CD14-positive monocyte (primary cell): ENCODE measurements around the gene FAM3A. TPM values are rescaled to one million over a fixed set of nuclear protein-coding genes. Genes with fewer than 3 reads are reported as not detected.

Experiments used
- DNase-seq, 3 donors: peaks; one replicate each; pipeline ENCODE4 v3.0.0-alpha.2; 2011 to 2022
- H2AFZ ChIP-seq: 2 replicates; pipeline ENCODE4 v1.6.0; 2012; ENCODE audit warnings: mild to moderate bottlenecking, low read depth, low read length, inconsistent platforms; ENCODE audit not compliant: insufficient read depth, poor library complexity, severe bottlenecking
- H3K27ac ChIP-seq, 2 donors: 1 replicate in 1 of 2; 2 replicates in 1 of 2; pipeline ENCODE4 v1.5.1; 2012 to 2013; ENCODE audit warnings: low read length in 2 of 2, control low read depth in 1 of 2, inconsistent platforms in 1 of 2, low read depth in 1 of 2, mild to moderate bottlenecking in 1 of 2
- H3K27me3 ChIP-seq, 2 donors: one replicate each; pipeline versions ENCODE4 v1.6.0 to v1.6.1; 2011 to 2013; ENCODE audit warnings: low read length in 2 of 2; ENCODE audit not compliant: control insufficient read depth in 2 of 2, insufficient read depth in 2 of 2
- H3K36me3 ChIP-seq, 2 donors: replicated peaks in 1 of 2; 1 replicate in 1 of 2; 2 replicates in 1 of 2; pipeline versions ENCODE4 v1.5.1 to v1.6.1; 2012 to 2013; ENCODE audit warnings: low read length in 2 of 2, control low read depth in 1 of 2, inconsistent platforms in 1 of 2, mild to moderate bottlenecking in 1 of 2; ENCODE audit not compliant: insufficient read depth in 2 of 2, control insufficient read depth in 1 of 2
- H3K4me1 ChIP-seq, 2 donors: 1 replicate in 1 of 2; 2 replicates in 1 of 2; pipeline versions ENCODE4 v1.5.1 to v1.6.1; 2012 to 2013; ENCODE audit warnings: low read length in 2 of 2, control low read depth in 1 of 2, inconsistent platforms in 1 of 2, mild to moderate bottlenecking in 1 of 2, moderate library complexity in 1 of 2; ENCODE audit not compliant: insufficient read depth in 2 of 2, control insufficient read depth in 1 of 2
- H3K4me2 ChIP-seq: replicated peaks from 2 replicates; pipeline ENCODE3; 2012; ENCODE audit warnings: low read length, moderate library complexity, mild to moderate bottlenecking; ENCODE audit not compliant: poor library complexity, severe bottlenecking; ENCODE audit errors: extremely low read depth
- H3K4me3 ChIP-seq, 3 experiments: fragments of 200-600 bp in 1 of 3; sonication (generic) in 1 of 3; replicated peaks in 1 of 3; 1 replicate in 2 of 3; 2 replicates in 1 of 3; pipeline ENCODE4 v1.5.1; 2011 to 2013; ENCODE audit warnings: low read length in 3 of 3, mild to moderate bottlenecking in 3 of 3, control low read depth in 2 of 3, low read depth in 2 of 3, inconsistent platforms in 1 of 3, moderate library complexity in 1 of 3
- H3K79me2 ChIP-seq: 2 replicates; pipeline ENCODE4 v1.6.0; 2012; ENCODE audit warnings: mild to moderate bottlenecking, control low read depth, inconsistent platforms, low read length, moderate library complexity; ENCODE audit not compliant: insufficient read depth
- H3K9ac ChIP-seq: 2 replicates; pipeline ENCODE4 v1.6.0; 2017; ENCODE audit warnings: low read length, mild to moderate bottlenecking; ENCODE audit not compliant: insufficient read depth, poor library complexity, severe bottlenecking
- H3K9me3 ChIP-seq, 2 donors: replicated peaks in 1 of 2; 1 replicate in 1 of 2; 2 replicates in 1 of 2; pipeline versions ENCODE4 v1.5.1 to v1.6.1; 2012 to 2013; ENCODE audit warnings: low read length in 2 of 2, control low read depth in 1 of 2; ENCODE audit not compliant: control insufficient read depth in 1 of 2, insufficient read depth in 1 of 2
- H4K20me1 ChIP-seq: 2 replicates; pipeline ENCODE4 v1.6.0; 2012; ENCODE audit warnings: mild to moderate bottlenecking, low read length, control low read depth, moderate library complexity; ENCODE audit not compliant: insufficient read depth
- H3K27ac Mint-ChIP-seq, 7 donors: one replicate each; pipeline ENCODE4 v1.8.0; 2020; ENCODE audit warnings: mild to moderate bottlenecking in 7 of 7, mixed read lengths in 7 of 7, moderate library complexity in 6 of 7, inconsistent platforms in 2 of 7
- H3K27me3 Mint-ChIP-seq, 3 donors: one replicate each; pipeline ENCODE4 v1.8.0; 2021 to 2022; ENCODE audit warnings: low read depth in 3 of 3, mild to moderate bottlenecking in 3 of 3, mixed read lengths in 3 of 3, moderate library complexity in 3 of 3, inconsistent platforms in 1 of 3
- H3K36me3 Mint-ChIP-seq, 2 donors: one replicate each; pipeline ENCODE4 v1.8.0; 2020; ENCODE audit warnings: mixed read lengths in 2 of 2, inconsistent platforms in 1 of 2, mild to moderate bottlenecking in 1 of 2
- H3K4me1 Mint-ChIP-seq: one replicate; pipeline ENCODE4 v1.8.0; 2020; ENCODE audit warnings: mild to moderate bottlenecking, mixed read lengths
- H3K4me3 Mint-ChIP-seq, 2 donors: one replicate each; pipeline ENCODE4 v1.8.0; 2020; ENCODE audit warnings: mild to moderate bottlenecking in 2 of 2, mixed read lengths in 2 of 2, moderate library complexity in 1 of 2
- H3K9me3 Mint-ChIP-seq, 7 donors: one replicate each; pipeline ENCODE4 v1.8.0; 2020 to 2022; ENCODE audit warnings: mixed read lengths in 7 of 7, mild to moderate bottlenecking in 6 of 7, moderate library complexity in 6 of 7, inconsistent platforms in 2 of 7
- WGBS: methylation state at CpG from one replicate; pipeline ENCODE4 v1.1.5; 2013; ENCODE audit warnings: missing lambda C conversion rate; ENCODE audit not compliant: insufficient coverage; 5-methylcytosine and 5-hydroxymethylcytosine counted together
- intact Hi-C, 2 donors: fragments of 100-400 bp; cut with micrococcal nuclease; formaldehyde crosslinking; loops; one replicate each; pipeline versions ENCODE4 v1.15.0 to v1.15.1; 2023
- polyA plus RNA-seq, 3 donors: library from polyadenylated mRNA; depleted of rRNA in 1 of 3; unstranded in 2 of 3; stranded (reverse) in 1 of 3; fragments of 300-500 nt in 2 of 3; fragments of >200 nt in 1 of 3; fragmentation: Illumina TruSeq in 2 of 3; gene quantifications; 1 replicate in 2 of 3; 2 replicates in 1 of 3; pipeline ENCODE4 v1.2.3, GENCODE V29; 2012 to 2021
- TF ChIP-seq, protein P1 (sequence below): fragments of 200-600 bp; IDR thresholded peaks from one replicate; pipeline ENCODE4 v1.8.0; 2022; ENCODE audit warnings: antibody characterized with exemption, mild to moderate bottlenecking

The FAM3A gene
- polyA plus RNA-seq, 3 donors: 14.5 to 26.5 (median 16.3) TPM

DNA sequence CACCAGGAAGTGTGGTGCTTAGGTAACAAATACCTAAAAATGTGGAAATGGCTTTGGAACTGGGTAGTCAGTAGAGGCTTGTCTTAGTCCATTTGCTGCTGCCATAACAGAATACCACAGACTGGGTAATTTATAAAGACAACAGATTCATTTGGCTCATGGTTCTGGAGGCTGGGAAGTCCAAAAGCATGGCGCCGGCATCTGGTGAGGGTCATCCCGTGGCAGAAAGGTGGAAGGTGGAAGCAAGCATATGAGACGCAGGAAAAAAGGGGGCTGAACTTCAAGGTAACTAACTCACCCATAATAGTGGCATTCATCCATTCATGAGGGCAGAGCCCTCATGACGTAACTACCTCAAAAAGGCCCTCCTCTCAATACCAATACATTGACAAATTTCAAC is 6.6 kb downstream of the FAM3A start:
- Mint-ChIP-seq H3K27ac (no peak overlapping the region), H3K36me3 (peaks cover 43 to 50% of the 10 kb centered on the region in 2 donors)

DNA sequence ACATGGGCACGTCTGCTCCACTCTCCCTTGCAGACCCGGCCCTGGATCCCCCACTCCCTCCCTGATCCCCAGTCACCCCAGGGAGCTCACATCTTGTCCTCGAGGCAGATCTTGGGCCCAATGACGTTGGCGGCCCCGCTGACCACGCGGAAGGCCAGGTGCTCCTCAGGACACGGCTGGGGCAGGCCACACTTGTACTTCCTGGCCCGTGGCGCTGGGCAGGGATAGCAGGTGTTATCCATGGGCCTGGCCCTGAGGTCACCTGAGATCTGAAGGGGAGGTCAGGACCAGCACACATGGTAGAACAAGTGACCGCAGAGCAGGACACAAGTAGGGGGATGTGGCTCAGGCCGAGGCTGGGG is 7.7 kb downstream of the FAM3A start:
- H3K9ac ChIP-seq: no peak overlapping the region
- H3K4me3 Mint-ChIP-seq: no peak overlapping the region
- H3K4me1 Mint-ChIP-seq: no peaks in the 10 kb centered on the region
- H3K27ac ChIP-seq: no peak overlapping the region
- TF ChIP-seq, protein P1, sequence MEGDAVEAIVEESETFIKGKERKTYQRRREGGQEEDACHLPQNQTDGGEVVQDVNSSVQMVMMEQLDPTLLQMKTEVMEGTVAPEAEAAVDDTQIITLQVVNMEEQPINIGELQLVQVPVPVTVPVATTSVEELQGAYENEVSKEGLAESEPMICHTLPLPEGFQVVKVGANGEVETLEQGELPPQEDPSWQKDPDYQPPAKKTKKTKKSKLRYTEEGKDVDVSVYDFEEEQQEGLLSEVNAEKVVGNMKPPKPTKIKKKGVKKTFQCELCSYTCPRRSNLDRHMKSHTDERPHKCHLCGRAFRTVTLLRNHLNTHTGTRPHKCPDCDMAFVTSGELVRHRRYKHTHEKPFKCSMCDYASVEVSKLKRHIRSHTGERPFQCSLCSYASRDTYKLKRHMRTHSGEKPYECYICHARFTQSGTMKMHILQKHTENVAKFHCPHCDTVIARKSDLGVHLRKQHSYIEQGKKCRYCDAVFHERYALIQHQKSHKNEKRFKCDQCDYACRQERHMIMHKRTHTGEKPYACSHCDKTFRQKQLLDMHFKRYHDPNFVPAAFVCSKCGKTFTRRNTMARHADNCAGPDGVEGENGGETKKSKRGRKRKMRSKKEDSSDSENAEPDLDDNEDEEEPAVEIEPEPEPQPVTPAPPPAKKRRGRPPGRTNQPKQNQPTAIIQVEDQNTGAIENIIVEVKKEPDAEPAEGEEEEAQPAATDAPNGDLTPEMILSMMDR: no peak
- no peak for DNase-seq
- H3K4me3 ChIP-seq: no peak overlapping the region
- no peaks in the 10 kb centered on the region for H3K4me1 ChIP-seq
- no peaks in the 10 kb centered on the region for H3K9me3 ChIP-seq
- peaks cover 0 to 13% (median 6%) of the 10 kb centered on the region in 7 donors for H3K9me3 Mint-ChIP-seq
- H3K27me3 Mint-ChIP-seq: peaks cover 0 to 5% (median 2%) of the 10 kb centered on the region in 3 donors
- intact Hi-C loops: no loop called here
- H3K27me3 ChIP-seq: no peaks in the 10 kb centered on the region
- 99% methylated on average over 10 of the region's 13 CpGs for WGBS
- H4K20me1 ChIP-seq: no peaks in the 10 kb centered on the region
- no peak overlapping the region for H3K4me2 ChIP-seq
- H2AFZ ChIP-seq: no peak overlapping the region
- H3K27ac Mint-ChIP-seq: peak overlapping the region in 3 of 7 donors; percentile 60 to 64 (median 61)
- H3K79me2 ChIP-seq: no peaks in the 10 kb centered on the region
- H3K36me3 Mint-ChIP-seq: peaks cover 42 to 50% of the 10 kb centered on the region in 2 donors
- H3K36me3 ChIP-seq: peaks cover 11 to 35% of the 10 kb centered on the region in 2 donors

More for the DNA sequence above, 6.6 kb downstream of the FAM3A start:
- no CpG with 5 or more reads among the region's 5 CpGs for WGBS
- Mint-ChIP-seq H3K4me3 (no peak overlapping the region), H3K27me3 (peaks cover 0 to 5% (median 0%) of the 10 kb centered on the region in 3 donors), H3K9me3 (peaks cover 0 to 17% (median 6%) of the 10 kb centered on the region in 7 donors), H3K4me1 (peaks cover 4% of the 10 kb centered on the region)
- H3K79me2 ChIP-seq: no peaks in the 10 kb centered on the region
- no peaks in the 10 kb centered on the region for H3K4me1 ChIP-seq
- no peaks in the 10 kb centered on the region for H3K9me3 ChIP-seq
- no peaks in the 10 kb centered on the region for H3K27me3 ChIP-seq
- H3K4me2 ChIP-seq: no peak overlapping the region
- H3K27ac ChIP-seq: no peak overlapping the region
- no peak for DNase-seq
- no peak overlapping the region for H3K4me3 ChIP-seq
- H3K36me3 ChIP-seq: peaks cover 11 to 35% of the 10 kb centered on the region in 2 donors
- TF ChIP-seq, protein P1: no peak
- no peak overlapping the region for H3K9ac ChIP-seq
- intact Hi-C loops: no loop called here
- no peaks in the 10 kb centered on the region for H4K20me1 ChIP-seq
- H2AFZ ChIP-seq: no peak overlapping the region
